ENCODE results near the gene ANKRD33.

The ANKRD33 gene

DNA sequence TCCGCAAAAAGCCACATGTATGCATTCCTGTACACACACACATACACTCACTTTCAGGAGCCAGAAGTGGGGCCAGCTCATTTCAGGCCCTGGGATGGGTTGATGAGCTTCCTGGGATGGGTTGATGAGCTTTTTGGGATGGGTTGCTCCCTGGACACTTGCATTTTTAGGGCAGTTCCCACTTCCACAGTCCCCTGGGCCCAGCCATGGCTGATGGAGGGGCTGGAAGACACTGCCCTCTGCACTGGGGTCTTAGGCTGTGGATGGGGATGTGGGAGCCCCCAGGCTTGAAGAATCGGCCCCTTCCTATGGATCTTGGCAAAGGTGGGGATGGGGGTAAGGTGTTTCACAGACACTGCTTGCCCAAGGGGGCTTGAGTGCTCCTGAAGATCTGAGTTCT lies 32.1 kb downstream of the ANKRD33 start:
- no peak for DNase-seq (ENCODE audit: low read depth)

DNA sequence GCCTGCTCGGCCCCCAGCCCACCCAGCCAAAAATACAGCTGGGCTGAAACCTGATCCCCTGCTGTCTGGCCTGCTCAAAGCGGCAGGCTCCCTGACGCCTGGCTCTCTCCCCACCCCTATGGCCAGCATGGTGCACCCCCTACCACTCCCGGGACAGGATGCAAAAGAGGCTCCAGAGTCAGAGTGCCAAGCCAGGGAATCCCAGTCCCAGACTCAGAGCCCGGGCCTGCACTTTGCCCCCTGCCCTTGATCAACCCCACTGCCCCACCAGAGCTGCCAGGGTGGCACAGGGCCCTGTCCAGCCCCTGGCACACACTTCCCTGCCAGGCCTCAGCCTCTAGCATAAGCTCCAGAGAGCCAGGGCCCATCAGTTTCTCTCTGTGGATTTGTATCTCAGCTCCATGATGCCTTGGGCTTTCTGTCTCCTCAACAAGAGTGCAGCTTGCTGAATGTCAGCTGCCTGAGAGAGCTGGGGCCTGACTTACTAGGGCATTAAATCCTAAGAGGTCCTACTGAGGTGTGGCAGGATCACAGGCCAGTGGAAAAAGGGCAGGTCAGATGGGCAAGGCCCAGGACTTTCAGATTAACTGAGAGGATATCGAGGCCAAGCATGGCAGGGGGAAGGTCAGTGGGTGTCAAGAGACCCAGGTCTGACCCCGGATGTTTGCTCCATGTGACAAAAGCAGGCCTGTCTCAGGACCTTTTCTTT lies 33.3 kb downstream of the ANKRD33 start:
- no peak for DNase-seq (ENCODE audit: low read depth)

DNA sequence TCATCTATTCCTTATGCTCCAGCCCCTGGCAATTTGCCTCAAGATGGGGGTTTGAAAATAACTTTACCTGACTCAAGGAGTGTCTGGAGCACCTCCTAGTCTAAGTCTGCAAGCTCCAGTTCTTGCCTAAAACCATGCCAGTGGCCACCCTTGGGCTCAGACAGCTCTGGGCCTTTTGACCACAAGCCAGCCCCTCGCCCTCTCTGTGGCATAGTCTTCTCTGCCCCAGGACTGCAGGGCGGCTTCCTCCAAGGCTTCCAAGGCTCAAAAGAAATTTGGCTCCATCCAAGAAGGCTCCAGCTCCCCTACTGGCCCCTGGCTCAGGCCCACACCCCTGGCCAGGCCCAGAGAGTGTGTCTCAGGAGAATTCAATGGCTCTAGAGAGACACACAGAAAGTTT lies 34.2 kb downstream of the ANKRD33 start:
- no peak for DNase-seq (ENCODE audit: low read depth)

DNA sequence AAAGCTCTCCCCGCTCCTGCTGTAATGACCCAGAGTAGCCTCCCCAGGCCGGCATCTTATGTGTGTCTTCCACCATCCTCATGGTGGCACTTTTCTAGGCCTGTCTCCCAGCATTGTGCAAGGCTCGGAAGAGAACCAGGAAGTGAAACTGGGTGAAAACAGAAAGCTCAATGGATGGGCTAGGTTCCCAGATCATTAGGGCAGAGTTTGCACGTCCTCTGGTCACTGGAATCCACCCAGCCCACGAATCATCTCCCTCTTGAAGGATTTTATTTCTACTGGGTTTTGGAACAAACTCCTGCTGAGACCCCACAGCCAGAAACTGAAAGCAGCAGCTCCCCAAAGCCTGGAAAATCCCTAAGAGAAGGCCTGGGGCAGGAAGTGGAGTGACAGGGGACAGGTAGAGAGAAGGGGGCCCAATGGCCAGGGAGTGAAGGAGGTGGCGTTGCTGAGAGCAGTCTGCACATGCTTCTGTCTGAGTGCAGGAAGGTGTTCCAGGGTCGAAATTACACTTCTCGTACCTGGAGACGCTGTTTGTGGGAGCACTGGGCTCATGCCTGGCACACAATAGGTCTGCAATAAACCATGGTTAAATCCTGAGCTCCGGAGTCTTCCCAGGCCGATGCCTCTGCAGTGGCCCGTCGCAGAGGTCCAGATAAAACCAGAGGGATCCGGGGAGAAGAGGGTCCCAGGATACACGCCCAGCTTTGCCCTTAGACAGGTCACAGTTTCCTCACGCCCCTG lies 35.0 kb downstream of the ANKRD33 start:
- no peak for DNase-seq (ENCODE audit: low read depth)

DNA sequence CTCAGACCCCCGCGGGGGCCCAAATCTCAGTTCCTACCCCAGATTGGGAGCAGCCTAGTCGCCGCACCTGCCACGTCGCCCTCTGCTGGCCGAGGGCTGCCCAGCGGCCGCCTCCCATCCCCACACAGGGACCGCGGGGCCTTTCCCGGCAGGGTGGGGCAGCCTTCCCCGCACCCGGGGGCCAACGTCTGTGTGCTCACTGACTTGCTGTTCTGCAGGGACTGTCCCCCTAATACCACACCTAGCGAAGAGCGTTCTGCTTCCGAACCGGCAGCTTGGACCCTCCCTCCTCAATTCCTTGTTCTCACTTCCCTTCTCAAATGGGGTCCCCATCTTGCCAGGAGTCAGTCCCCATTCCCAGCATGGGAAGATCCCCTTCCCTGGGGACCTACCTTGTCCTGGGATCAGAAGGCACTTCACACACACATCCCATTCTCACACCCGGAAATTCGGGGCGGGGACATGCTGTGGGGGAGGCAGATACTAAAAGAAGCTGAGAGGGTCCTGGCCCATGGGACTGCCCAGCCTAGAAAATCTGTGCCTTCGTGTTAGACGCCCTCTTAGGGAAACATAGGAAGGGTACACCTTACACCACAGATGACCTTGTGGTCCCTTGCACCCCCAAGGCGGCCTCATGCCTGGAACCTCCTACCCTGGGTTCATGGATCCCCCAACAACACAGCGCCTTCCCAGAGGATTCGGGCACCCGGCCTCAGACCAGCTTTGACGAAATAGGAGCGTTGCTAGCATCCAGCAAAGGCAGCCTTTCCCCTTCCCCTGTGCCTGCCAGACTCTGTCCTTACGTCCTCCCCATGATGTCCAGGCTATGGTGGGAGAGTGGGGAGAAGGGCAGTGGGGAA lies 35.8 kb downstream of the ANKRD33 start:
- peak; percentile 25 for DNase-seq (ENCODE audit: low read depth)

DNA sequence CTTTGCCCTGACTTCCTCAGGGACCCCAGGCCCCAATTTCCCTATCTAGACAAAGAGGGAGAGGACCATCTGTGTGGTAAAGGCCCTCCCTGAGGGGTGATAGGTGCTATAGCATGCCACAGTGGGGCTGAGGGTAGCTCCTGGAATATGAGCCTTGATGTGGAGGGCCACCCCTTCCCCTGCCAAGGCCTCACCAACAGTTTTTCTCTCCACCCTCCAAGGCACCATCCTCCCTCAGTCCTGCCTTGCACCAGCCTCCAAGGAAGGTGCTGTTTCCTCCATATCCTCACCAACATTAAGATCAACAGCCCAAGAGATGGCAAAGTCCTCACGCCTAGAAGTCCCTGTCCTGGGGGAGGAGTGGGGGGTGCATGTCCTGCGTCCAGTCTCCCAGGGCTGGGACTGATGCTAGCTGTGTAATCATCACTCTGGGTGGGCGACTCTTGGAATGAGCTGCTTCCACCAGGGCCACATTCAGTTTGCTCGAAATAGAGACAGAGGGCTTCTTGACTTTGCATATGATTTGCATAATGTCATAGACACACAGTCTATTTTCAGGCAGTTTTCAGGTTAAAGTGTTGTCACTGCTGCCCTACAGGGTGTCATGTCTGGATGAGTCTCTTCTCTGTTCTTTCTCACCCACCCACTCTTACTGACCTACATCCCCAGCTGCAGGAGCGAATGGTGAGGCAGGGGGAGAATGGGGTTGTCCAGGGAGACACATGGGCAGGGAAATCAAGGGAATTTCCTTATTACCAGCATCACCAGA lies 36.8 kb downstream of the ANKRD33 start:
- DNase-seq (ENCODE audit: low read depth): no peak

DNA sequence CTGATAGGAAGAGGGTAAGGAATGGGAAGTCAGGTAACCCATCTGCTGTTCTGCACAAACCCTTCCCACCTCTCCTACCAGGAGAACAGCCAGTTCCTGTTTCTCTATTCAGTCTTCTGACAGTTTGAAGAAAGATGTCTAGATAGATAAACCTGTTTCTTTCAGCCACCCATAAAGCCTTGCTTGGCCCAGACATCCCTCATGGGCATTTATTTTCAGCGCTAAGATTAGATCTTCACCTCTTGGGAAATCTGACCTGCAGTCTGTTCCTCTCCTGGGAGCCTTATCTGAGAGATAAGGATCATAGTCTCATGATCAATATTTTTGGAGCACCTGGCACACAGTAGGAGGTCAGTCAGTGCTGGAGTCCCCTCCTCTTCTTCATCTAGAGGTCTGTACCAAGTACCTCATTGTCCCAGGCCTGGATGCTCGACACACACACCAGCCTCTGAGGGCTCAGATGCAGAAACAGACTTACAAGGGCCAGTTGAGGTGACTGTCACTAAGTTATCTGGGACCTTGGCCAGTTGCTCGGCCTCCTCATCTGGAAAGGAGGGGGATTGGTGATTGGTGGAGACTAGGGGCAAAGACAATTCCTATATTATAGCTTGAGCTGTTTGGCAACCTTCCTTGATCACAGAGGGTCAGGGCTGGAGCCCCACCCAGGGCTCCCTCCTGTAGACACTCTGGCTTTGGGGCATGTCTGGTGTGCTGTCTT lies 37.6 kb downstream of the ANKRD33 start:
- no peak for DNase-seq (ENCODE audit: low read depth)

DNA sequence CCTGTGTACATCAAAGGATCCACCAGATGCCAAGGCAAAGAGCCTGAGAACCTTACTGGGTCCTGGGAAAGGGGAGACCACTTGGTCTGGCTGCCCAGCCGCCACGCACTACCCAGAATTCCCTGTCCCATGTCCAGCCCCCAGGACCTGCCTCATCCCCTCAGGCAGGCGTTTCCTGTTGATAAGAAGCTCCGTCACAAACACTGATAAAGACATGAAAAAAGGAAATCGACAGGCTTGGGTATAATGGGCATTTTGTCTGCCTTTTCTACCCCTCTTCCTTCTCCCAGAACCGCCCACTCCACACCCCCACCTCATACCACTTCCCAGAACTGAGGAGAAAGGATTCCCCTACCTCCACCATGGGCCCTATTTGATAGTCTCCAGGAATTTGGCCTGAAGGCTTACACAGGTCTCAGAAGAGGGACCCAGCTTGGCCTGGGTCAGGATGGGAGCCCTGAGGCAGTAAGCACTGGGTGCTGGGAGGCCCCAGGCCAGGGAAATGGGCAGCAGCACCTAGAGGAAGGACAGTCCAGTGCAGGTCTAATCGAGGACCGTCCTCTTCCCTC lies 38.2 kb downstream of the ANKRD33 start:
- no peak for DNase-seq (ENCODE audit: low read depth)

DNA sequence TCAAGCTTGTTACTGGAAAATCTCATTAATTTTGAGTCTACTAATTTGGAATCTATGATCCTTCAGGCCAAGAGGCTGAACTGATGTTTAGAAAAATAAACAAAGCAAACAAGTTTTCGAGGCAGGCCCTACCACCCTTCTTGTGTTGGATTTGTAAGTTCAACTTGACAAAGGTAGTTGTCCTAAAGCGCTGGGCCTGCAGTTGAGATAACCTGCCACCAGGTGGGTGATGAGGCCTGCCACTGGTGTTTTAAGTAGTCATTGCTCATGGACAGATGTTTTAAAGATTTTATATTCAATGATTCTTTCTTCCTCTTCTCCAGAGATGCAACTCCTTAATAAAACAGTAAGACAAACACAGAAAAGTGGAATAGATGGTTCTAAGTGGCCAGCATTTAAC lies 38.8 kb downstream of the ANKRD33 start:
- peak; percentile 27 for DNase-seq (ENCODE audit: low read depth)

DNA sequence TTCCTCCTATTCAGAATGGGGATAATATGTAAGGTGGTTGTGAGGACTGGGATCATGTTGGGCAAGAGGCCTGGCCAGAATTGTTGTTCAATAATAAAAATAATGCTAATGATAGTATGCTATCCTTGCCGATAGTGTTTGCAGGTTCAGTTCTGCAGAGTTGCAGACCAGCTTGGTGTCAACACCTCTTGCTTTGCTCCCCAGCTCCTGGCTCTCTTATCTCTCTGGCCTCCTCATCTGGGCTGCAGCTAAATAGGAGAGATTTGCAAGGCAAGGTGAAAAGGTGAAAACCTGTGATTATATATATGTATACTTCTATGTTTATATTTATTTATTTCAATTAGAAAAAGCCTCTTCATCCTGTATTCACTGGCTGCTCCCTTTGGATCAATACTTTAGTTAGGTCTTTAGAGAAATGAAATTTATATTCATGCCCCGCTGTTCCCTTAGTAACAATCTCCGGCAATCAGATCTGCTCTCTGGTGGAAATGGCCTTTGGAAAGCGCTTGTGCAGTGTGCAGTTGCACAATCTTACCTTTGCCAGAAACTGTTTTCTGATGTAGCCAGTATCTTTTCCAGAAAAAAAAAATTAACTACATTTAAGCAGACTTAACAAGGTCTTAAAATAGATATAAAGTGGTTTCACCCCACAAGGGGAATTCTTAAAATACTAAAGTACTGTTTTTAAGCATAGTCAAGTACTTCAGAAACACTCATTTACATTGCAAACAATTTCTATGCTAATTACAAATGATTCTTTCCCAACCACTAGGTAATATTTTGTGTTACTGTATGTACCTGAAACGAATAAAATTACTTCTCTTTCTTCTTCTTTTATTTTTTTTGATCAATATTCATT lies 44.5 kb downstream of the ANKRD33 start:
- DNase-seq (ENCODE audit: low read depth): no peak

DNA sequence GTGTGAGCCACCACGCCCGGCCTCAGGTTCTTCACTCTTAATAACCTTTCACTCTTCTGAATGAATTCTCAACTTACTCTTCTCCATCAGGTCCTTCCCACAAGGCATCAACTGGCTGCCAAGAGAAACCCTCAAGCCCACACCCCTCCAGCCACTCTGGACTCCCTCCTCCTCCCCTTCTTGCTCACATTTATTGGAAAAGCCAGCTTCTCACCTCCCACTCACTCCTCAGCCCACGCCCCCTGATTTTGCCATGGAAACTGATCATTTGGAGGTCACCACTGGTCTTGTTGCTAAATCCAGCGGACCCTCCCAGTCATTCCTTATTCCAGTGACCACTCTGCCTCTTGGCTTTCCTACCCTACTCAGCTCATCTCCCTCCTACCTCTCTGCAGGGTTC lies 46.2 kb downstream of the ANKRD33 start:
- no peak for DNase-seq (ENCODE audit: low read depth)

DNA sequence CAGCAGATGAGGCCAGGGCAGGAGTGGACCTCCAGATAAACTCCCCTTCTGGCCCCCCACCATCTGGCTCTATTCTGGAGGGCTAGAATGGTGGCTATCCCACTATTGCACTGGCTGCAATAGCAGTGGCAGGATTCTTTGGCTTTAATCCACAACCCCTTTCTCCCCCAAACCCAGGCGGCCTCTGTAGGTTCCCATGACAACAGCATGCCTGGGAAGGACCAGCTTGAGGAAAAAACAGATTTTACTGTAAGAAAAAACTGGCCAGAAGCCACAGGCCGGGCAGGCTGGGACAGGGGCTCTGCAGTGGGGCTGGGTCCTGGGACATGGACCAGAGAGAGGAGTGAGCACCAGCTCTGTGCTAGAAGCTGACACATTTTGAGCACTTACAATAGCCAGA lies 50.0 kb downstream of the ANKRD33 start:
- no peak for DNase-seq (ENCODE audit: low read depth)

DNA sequence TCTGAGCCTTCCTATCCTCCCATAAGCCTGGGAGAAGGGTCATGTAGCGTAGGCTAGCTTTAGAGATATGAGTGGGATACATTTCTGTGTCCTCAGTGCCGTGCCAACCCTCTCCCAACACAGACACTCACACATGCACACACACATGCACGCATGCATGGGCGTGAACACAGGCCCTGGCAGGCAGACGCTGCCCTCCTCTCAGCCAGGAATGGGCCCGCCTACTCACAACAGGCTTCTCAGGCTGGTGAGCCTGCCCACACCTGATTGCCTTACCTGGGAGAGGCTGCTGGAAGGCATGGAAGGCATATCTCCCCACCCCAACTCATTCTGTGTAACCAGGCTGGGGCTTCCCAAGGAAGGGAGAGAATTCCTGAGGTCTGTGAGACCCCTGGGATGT lies 50.8 kb downstream of the ANKRD33 start:
- no peak for DNase-seq (ENCODE audit: low read depth)

DNA sequence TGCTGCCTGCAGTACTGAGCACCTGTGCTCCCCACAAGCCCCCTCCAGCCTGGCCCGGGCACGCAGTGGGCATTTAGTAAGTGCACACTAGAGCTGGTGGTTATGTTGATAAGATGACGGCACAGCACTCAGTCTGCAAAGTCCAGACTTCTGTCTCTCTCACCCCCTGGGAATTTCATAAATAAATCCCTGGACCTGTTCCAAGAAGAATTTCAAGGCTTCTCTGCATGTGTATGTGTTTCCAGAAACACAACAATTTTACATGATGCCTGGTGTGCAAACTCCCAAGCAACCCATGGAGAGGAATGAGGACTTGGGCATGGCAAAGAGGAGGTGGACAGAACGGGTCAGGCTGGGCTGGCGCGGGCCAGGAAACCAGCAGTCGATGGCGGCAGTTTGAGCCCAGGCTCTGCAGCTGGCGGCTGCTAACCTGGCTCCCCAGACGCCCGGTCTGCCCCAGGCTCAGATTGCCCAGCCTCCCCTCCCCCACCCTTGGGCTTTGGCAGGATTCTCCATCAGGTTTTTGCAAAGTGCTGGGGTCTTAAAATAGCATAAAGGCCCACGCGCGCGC lies 53.2 kb downstream of the ANKRD33 start:
- no peak for DNase-seq (ENCODE audit: low read depth)
